Stimulated activated CD4-positive, alpha-beta T cell treated with anti-CD3 and anti-CD28 coated beads, Interleukin-12 subunit alpha, Interleukin-12 subunit beta, amount 100 ng/mL, for 4 hours (primary cell): ENCODE measurements around the gene L2HGDH.

ENCODE experiments used
- DNase-seq: peaks from one replicate; pipeline ENCODE4 v3.0.0-alpha.2; 2020

L2HGDH gene

DNA sequence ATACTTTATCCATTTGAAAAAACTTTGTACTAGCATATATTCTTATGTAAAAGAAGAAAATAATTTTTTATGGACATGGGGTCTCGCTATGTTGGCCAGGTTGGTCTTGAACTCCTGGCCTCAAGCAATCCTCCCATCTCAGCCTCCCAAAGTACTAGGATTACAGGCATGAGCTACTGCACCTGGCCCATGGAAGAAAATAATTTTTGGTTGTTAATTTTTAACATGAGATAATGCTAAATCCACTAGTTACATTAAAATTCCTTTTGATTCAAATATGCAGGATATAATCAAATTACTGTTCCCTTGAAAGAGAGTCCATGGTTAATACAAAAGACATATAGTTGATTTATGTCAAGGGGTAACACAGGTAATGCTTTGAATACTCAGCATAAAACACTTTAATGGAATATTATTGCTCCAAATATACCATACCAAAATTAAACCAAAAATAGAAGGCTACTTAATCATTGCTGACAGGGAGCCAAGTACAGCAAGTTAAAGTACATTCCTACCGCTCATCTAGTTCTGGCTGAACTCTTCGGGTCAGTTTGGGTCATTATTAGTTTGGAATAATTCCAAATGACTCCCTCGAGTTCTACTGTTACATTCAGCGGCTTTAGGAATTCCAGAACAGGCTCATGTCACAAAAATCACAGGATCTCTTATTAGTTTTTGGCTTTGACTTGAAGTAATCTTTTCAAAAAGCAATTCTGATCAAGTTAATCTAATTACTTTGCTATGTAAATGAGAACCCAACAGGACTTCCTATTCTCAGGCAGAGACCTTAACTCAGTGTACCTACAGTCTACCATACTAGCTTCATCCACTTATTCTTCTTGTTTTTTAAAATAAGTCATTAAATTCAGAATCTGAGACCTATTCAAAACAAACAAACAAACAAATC is 86.7 kb downstream of the L2HGDH start:
- DNase-seq = no peak

DNA sequence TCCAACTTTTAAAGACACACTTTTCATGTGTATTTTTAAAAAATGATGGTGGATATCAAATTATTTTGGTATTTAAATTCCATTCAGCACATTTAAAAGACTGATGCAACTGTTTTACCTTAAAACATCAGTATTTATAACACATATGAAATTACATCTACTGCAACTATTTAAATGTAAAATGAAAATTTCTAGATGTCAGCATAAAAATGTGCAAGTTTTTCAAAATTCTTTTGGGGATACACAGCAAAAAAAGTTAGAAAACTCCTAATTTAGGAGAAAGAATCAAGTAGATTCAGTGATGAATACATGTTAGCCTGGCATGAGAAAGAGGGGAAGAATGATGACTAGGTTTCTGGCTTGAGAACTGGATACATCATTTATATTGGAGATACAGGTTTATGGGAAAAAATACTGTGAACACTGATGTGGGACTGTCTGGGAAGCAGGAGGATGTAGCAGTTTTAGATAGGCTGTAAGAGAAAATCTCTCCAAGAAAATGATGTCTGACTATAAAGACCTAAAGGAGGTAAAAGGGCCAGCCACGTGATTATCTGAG is 89.9 kb downstream of the L2HGDH start:
- DNase-seq = no peak

DNA sequence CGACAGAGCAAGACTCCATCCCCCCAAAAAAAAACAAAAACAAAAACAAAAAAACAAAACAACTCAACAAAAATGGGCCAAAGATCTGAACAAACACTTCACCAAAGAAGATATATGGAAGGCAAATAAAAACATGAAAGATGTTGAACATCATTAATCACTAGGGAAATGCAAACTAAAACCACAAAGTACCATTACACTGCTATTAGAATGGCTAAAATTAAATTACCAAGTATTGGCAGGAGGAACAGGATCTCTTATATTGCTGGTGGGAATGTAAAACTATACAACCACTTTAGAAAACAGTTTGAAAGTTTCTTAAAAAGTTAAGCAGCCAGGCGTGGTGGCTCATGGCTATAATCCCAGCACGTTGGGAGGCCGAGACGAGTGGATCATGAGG is 93.5 kb downstream of the L2HGDH start:
- DNase-seq = no peak

DNA sequence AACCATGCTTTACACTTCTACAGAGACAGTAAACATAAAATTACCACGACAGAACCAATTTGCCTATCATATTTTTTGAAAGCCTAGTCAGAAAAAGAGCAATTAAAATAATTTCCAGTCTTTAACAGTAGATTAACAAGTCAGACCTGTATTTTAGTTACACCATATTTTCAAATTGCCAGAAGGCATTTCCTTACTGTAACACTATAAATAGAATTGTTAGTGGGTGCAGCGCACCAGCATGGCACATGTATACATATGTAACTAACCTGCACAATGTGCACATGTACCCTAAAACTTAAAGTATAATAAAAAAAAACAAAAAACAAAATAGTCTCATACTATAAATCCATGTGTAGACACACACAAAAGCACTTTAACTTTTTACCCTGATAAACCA is 96.6 kb downstream of the L2HGDH start:
- DNase-seq = no peak

DNA sequence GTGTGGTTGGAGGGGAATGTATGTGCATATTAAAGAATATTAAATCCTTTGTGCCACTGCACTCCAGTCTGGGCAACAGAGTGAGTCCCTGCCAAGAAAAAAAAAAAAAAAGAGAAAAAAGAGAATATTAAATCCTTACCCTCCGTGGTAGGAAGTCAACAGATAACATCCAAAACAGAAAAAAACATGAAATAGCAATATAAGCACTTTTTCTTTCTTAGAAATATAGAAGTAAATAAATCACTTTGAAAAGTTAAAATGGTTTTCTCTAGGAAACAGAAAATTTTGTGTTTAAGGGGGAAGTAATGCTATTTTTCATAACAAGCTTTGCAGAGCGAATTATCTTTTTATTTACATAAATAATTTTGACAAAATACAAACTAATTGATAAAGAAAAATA is 98.2 kb downstream of the L2HGDH start:
- DNase-seq = no peak

DNA sequence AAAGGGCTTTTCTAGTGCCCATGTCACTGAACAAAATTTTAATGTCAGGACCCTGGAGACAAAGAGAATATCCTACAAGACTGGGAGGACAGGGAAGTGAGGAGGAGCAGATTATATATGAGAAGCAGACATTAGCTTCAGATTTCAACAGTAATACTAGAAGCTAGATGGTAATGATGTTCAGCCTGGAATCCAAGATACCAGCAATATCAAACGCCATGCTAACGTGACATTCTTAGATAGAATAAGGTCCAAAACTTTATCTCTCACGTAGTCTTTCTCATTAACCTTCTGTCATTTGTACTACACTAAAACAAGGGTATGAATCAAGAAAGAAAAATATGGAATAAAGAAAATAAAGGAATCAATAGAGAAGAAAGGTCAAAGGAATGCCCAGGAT is 99.3 kb downstream of the L2HGDH start:
- DNase-seq = no peak

DNA sequence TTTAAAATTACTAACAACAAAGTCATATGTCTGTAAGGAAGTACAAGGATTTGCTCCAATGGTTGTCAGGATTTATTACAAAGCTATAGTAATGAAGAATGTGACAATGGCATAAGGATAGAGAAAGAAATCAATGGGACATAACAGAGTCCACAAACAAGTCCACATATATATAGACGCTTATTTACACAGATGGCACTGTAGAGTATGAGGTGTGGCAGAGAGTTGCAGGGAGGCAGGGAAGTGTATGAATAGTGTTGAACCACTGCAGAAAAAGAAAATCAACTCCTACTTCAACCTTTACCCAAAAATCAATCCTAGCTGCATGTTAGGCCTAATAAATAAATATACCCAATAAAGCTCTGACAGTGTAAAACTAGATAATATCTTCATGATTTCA is 102.0 kb downstream of the L2HGDH start:
- DNase-seq = no peak

DNA sequence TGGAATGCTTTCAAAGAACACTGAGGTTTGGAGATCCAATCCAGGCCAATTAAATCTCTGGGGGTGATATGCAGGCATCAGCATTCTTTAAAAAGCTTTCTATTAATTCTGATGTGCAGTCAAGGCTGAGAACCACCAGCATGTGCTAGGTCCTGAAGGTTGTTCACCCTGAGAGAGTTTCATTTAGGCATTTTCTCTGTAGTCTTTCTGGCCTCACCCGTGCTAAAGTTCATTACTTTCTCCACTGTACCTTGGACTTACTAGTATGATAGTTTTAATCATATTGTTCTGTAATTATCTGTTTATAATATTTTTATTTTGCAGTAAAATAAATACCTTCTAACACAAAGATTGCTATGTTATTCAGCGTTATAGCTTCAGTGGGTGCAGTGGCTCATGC is 113.5 kb downstream of the L2HGDH start:
- no peak for DNase-seq

DNA sequence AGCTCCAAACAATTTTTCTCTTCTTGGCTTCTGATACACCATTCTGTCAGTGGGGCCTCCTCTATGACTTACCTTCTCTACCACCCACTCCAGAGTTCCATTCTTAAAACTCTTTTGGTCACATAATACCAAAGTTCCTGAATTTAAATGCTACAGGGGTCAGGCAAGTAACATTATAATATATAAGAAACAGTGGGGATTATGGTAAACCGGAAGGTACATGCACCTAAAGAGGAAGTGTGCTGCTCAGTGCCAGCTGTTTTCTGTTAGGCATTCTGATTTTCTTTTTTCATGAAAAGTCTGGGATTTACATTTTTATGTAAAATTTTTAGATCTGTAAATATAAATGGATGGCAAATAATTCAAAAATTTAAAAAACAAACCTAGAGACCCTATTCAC is 120.5 kb downstream of the L2HGDH start:
- DNase-seq = no peak
